Panc1 (cell line): ENCODE results near the gene CD38. TPM values are rescaled to one million over a fixed set of nuclear protein-coding genes. Genes with fewer than 3 reads are reported as not detected.

ENCODE experiments used
- ATAC-seq: fragments of 200-7000 bp; cut with Tn5 transposase; 2 replicates; pipeline ENCODE4 v1.9.1; 2020; ENCODE audit warnings: mild to moderate bottlenecking, moderate library complexity
- BruUV-seq: library from RNA; stranded (reverse); fragments of 400-500 nt; replicated peaks from 2 replicates; lab custom pipeline; 2021; lab: Mats Ljungman, UMichigan
- CTCF ChIA-PET: fragments of 300-600 bp; sonication (Branson Sonifier 250); formaldehyde crosslinking; loops from one replicate; lab custom pipeline; 2022; ENCODE audit warnings: antibody characterized with exemption; lab: Charles Lee
- POLR2A ChIA-PET: fragments of 300-600 bp; sonication (Branson Sonifier 250); formaldehyde crosslinking; loops from one replicate; lab custom pipeline; 2022; ENCODE audit warnings: antibody characterized with exemption; lab: Charles Lee
- DNase-seq: peaks from one replicate; pipeline ENCODE4 v3.0.0-alpha.2; 2010; ENCODE audit warnings: low read depth, low spot score
- H3K27ac ChIP-seq: 2 replicates; pipeline ENCODE4 v1.5.1; 2011; ENCODE audit warnings: mild to moderate bottlenecking, low read length, inconsistent platforms
- H3K27me3 ChIP-seq: fragments of 200-500 bp; sonication (Bioruptor generic); 2 replicates; pipeline ENCODE4 v1.6.0; 2014; ENCODE audit warnings: low read length, inconsistent platforms; ENCODE audit not compliant: control insufficient read depth, insufficient read depth
- H3K36me3 ChIP-seq: fragments of 200-500 bp; sonication (Bioruptor generic); 2 replicates; pipeline ENCODE4 v1.5.1; 2014; ENCODE audit warnings: inconsistent platforms, mild to moderate bottlenecking, low read length, moderate library complexity; ENCODE audit not compliant: control insufficient read depth, insufficient read depth
- H3K4me1 ChIP-seq: 2 replicates; pipeline ENCODE4 v1.5.1; 2011; ENCODE audit warnings: inconsistent platforms, mild to moderate bottlenecking, low read length, moderate library complexity; ENCODE audit not compliant: control insufficient read depth, insufficient read depth
- H3K4me3 ChIP-seq, 2 experiments: 2 replicates each; pipeline ENCODE4 v1.5.1; 2011 to 2012; ENCODE audit warnings: low read depth in 2 of 2, low read length in 2 of 2, mild to moderate bottlenecking in 2 of 2, inconsistent platforms in 1 of 2, moderate library complexity in 1 of 2
- H3K9me3 ChIP-seq: fragments of 200-500 bp; sonication (Bioruptor generic); 2 replicates; pipeline ENCODE4 v1.5.1; 2014; ENCODE audit warnings: low read depth, mild to moderate bottlenecking, inconsistent platforms, low read length, moderate library complexity; ENCODE audit not compliant: control insufficient read depth, insufficient read depth
- CTCF ChIP-seq: fragments of 450-650 bp; IDR thresholded peaks from 2 replicates; pipeline ENCODE4 v1.5.1; 2017; ENCODE audit warnings: mild to moderate bottlenecking
- POLR2AphosphoS5 ChIP-seq: IDR thresholded peaks from 2 replicates; pipeline ENCODE4 v1.6.1; 2012; ENCODE audit warnings: mild to moderate bottlenecking, low read depth, low read length, moderate library complexity
- REST ChIP-seq, 2 experiments: IDR thresholded peaks; 2 replicates each; pipeline ENCODE4 v1.6.1; 2011 to 2012; ENCODE audit warnings: low read depth in 2 of 2, control low read depth in 1 of 2, low read length in 1 of 2, mild to moderate bottlenecking in 1 of 2, moderate library complexity in 1 of 2; ENCODE audit not compliant: insufficient read depth in 1 of 2
- SIN3A ChIP-seq: IDR thresholded peaks from 2 replicates; pipeline ENCODE4 v1.6.1; 2012; ENCODE audit warnings: low read depth, mild to moderate bottlenecking, low read length, moderate library complexity, borderline replicate concordance; ENCODE audit not compliant: insufficient read depth
- TCF7L2 ChIP-seq: IDR thresholded peaks from 2 replicates; pipeline ENCODE4 v1.6.1; 2011; ENCODE audit warnings: mild to moderate bottlenecking, low read depth, low read length, inconsistent platforms
- in situ Hi-C: cut with HindIII; loops from 2 replicates; pipeline ENCODE4 v1.10.0; 2016; ENCODE audit warnings: low sequenced_read_pairs, low pct_unique_long_range_greater_than_20kb
- intact Hi-C: fragments of 100-400 bp; cut with micrococcal nuclease; formaldehyde crosslinking; loops from one replicate; pipeline ENCODE4 v1.10.0; 2022; ENCODE audit not compliant: unreplicated experiment
- total RNA-seq: library from RNA; stranded (reverse); gene quantifications from one replicate; pipeline ENCODE4 v1.2.1, GENCODE V29; 2021; ENCODE audit not compliant: unreplicated experiment

Gene CD38
- total RNA-seq, 1 experiment from 2014 or later, result 0.15 TPM

- CTCF ChIA-PET, result no interaction called here
- no TSS peak for BruUV-seq
- POLR2A ChIA-PET, result no interaction called here
- ATAC-seq, result no peak
- no peak overlapping the region for H3K4me3 ChIP-seq
- in situ Hi-C loops, result no loop called here
- DNase-seq, result no peak
- TF ChIP-seq TCF7L2, result no peak
- TF ChIP-seq SIN3A, result no peak
- no peak for TF ChIP-seq REST (IDR thresholded peaks at IDR 0.05; ENCODE audit: insufficient read depth in 1 of 2, low read depth in 2 of 2, low read length in 1 of 2)
- no peak for TF ChIP-seq POLR2AphosphoS5
- TF ChIP-seq CTCF, result no peak
- no peaks in the 10 kb centered on the region for H3K27me3 ChIP-seq
- no peaks in the 10 kb centered on the region for H3K4me1 ChIP-seq
- intact Hi-C loops, result no loop called here
- H3K36me3 ChIP-seq, result no peaks in the 10 kb centered on the region
- no peak overlapping the region for H3K27ac ChIP-seq
- H3K9me3 ChIP-seq, result no peaks in the 10 kb centered on the region
Measured at GRCh38 chr4:15746110-15746509, 32.0 kb upstream of the CD38 start.

GRCh38 chr4:15749001-15749400, 29.1 kb upstream of the CD38 start:
- no peak for TF ChIP-seq REST (IDR thresholded peaks at IDR 0.05; ENCODE audit: insufficient read depth in 1 of 2, low read depth in 2 of 2, low read length in 1 of 2)
- TF ChIP-seq SIN3A, result no peak
- no peaks in the 10 kb centered on the region for H3K4me1 ChIP-seq
- in situ Hi-C loops, result no loop called here
- CTCF ChIA-PET, result no interaction called here
- no TSS peak for BruUV-seq
- POLR2A ChIA-PET, result no interaction called here
- intact Hi-C loops, result no loop called here
- no peaks in the 10 kb centered on the region for H3K36me3 ChIP-seq
- no peak overlapping the region for H3K27ac ChIP-seq
- H3K9me3 ChIP-seq, result no peaks in the 10 kb centered on the region
- ATAC-seq, result no peak
- no peaks in the 10 kb centered on the region for H3K27me3 ChIP-seq
- DNase-seq, result no peak
- H3K4me3 ChIP-seq, result no peak overlapping the region
